HepG2 (cell line): ENCODE measurements around the gene FAHD1. TPM values are rescaled to one million over a fixed set of nuclear protein-coding genes. Genes with fewer than 3 reads are reported as not detected.

Source experiments
- EEA1 ChIP-seq: sonication (generic); formaldehyde crosslinking; IDR thresholded peaks from 2 replicates; pipeline ENCODE4 v1.5.1; 2020; ENCODE audit warnings: mild to moderate bottlenecking, missing genetic modification reagents, borderline replicate concordance
- GABPB1 ChIP-seq: IDR thresholded peaks from 2 replicates; pipeline ENCODE4 v1.6.1; 2016; ENCODE audit warnings: mild to moderate bottlenecking, missing genetic modification reagents, moderate library complexity, missing compliant biosample characterization
- HDAC2 ChIP-seq: sonication (generic); formaldehyde crosslinking; IDR thresholded peaks from 2 replicates; pipeline ENCODE4 v1.4.0; 2020; ENCODE audit warnings: missing genetic modification reagents
- HMGXB4 ChIP-seq, 2 experiments: sonication (generic) in 1 of 2; formaldehyde crosslinking in 1 of 2; IDR thresholded peaks; 2 replicates each; pipeline versions ENCODE4 v1.4.0 to v1.6.1; 2018 to 2020; ENCODE audit warnings: missing genetic modification reagents in 2 of 2, borderline replicate concordance in 1 of 2, low read depth in 1 of 2, mild to moderate bottlenecking in 1 of 2, missing biosample characterization in 1 of 2
- KLF9 ChIP-seq: IDR thresholded peaks from 2 replicates; pipeline ENCODE4 v1.6.1; 2016; ENCODE audit warnings: low read depth
- MIER3 ChIP-seq: IDR thresholded peaks from 2 replicates; pipeline ENCODE4 v1.6.1; 2016; ENCODE audit warnings: missing compliant biosample characterization, borderline replicate concordance
- PHF8 ChIP-seq: sonication (generic); formaldehyde crosslinking; IDR thresholded peaks from 2 replicates; pipeline ENCODE4 v1.5.0; 2020; ENCODE audit warnings: missing genetic modification reagents
- SAP130 ChIP-seq: IDR thresholded peaks from 2 replicates; pipeline ENCODE4 v1.6.1; 2016; ENCODE audit warnings: low read depth
- SMC3 ChIP-seq: IDR thresholded peaks from 2 replicates; pipeline ENCODE4 v1.6.1; 2011; ENCODE audit warnings: low read length, improper control_type of control experiment
- TARDBP ChIP-seq: sonication (generic); formaldehyde crosslinking; IDR thresholded peaks from 2 replicates; pipeline ENCODE4 v1.8.0; 2022; ENCODE audit warnings: mild to moderate bottlenecking, missing genetic modification reagents
- ZNF121 ChIP-seq: sonication (generic); formaldehyde crosslinking; IDR thresholded peaks from 2 replicates; pipeline ENCODE4 v1.5.0; 2020; ENCODE audit warnings: mild to moderate bottlenecking, missing genetic modification reagents
- ZNF770 ChIP-seq: sonication (generic); formaldehyde crosslinking; IDR thresholded peaks from 2 replicates; pipeline ENCODE4 v1.5.0; 2020; ENCODE audit warnings: mild to moderate bottlenecking, missing genetic modification reagents
- ZNF788 ChIP-seq: sonication (generic); formaldehyde crosslinking; IDR thresholded peaks from 2 replicates; pipeline ENCODE4 v1.5.0; 2020; ENCODE audit warnings: mild to moderate bottlenecking, missing genetic modification reagents, borderline replicate concordance
- polyA plus RNA-seq, 8 experiments: library from polyadenylated mRNA; depleted of rRNA in 3 of 8; stranded (reverse) in 7 of 8; unstranded in 1 of 8; fragments of >200 nt; fragmentation: Illumina TruSeq in 4 of 8; extraction: Trizol in 4 of 8; gene quantifications; 2 replicates each; pipeline versions ENCODE4 v1.2.1 to v1.2.3, GENCODE V29; 2011 to 2016; ENCODE audit warnings: low read depth in 4 of 8, missing spikeins in 1 of 8, mixed read lengths in 1 of 8; ENCODE audit not compliant: insufficient read depth in 1 of 8
- total RNA-seq, 5 experiments: library from RNA; depleted of rRNA; stranded (reverse); fragments of >200 nt; fragmentation: Illumina TruSeq; extraction: Trizol; gene quantifications; 2 replicates each; pipeline ENCODE4 v1.2.3, GENCODE V29; 2016; ENCODE audit warnings: low read depth in 1 of 5
- TF ChIP-seq, protein P1 (sequence below): IDR thresholded peaks from 2 replicates; pipeline ENCODE4 v1.6.1; 2016; ENCODE audit warnings: low read depth, borderline replicate concordance
- TF ChIP-seq, protein P2 (sequence below): sonication (generic); formaldehyde crosslinking; IDR thresholded peaks from 2 replicates; pipeline ENCODE4 v1.4.0; 2020; ENCODE audit warnings: missing genetic modification reagents
- TF ChIP-seq, protein P3 (sequence below): sonication (generic); formaldehyde crosslinking; IDR thresholded peaks from 2 replicates; pipeline ENCODE4 v1.5.0; 2020; ENCODE audit warnings: mild to moderate bottlenecking, missing genetic modification reagents, borderline replicate concordance

The FAHD1 gene
- total and polyA plus RNA-seq, 2 of the 13 experiments (the other 11 are each of a cell fraction or from before 2014, with no cell fraction given) = 39.0 to 45.3 TPM

- TF ChIP-seq, protein P1, sequence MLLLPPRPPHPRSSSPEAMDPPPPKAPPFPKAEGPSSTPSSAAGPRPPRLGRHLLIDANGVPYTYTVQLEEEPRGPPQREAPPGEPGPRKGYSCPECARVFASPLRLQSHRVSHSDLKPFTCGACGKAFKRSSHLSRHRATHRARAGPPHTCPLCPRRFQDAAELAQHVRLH (CRISPR knock-in tag) = no peak
- TF ChIP-seq ZNF788 (CRISPR knock-in tag) = no peak; the same call in 1 of the 2 replicates
- TF ChIP-seq ZNF770 (CRISPR knock-in tag) = peak; percentile 49; the same call in 1 of the 2 replicates
- TF ChIP-seq HMGXB4 (CRISPR knock-in tag; IDR thresholded peaks at IDR 0.05; ENCODE audit: borderline replicate concordance in 1 of 2, low read depth in 1 of 2) = peak in 1 of 2 experiments; percentile 74; a peak in 1 of 4 replicates
- TF ChIP-seq, protein P2, sequence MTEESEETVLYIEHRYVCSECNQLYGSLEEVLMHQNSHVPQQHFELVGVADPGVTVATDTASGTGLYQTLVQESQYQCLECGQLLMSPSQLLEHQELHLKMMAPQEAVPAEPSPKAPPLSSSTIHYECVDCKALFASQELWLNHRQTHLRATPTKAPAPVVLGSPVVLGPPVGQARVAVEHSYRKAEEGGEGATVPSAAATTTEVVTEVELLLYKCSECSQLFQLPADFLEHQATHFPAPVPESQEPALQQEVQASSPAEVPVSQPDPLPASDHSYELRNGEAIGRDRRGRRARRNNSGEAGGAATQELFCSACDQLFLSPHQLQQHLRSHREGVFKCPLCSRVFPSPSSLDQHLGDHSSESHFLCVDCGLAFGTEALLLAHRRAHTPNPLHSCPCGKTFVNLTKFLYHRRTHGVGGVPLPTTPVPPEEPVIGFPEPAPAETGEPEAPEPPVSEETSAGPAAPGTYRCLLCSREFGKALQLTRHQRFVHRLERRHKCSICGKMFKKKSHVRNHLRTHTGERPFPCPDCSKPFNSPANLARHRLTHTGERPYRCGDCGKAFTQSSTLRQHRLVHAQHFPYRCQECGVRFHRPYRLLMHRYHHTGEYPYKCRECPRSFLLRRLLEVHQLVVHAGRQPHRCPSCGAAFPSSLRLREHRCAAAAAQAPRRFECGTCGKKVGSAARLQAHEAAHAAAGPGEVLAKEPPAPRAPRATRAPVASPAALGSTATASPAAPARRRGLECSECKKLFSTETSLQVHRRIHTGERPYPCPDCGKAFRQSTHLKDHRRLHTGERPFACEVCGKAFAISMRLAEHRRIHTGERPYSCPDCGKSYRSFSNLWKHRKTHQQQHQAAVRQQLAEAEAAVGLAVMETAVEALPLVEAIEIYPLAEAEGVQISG (CRISPR knock-in tag) = 0 out of 2 replicates have a peak, but pooled peaks have one; percentile 19
- no peak for TF ChIP-seq EEA1 (CRISPR knock-in tag)
- 0 out of 2 replicates have a peak, but pooled peaks have one; percentile 21 for TF ChIP-seq TARDBP (CRISPR knock-in tag)
- TF ChIP-seq ZNF121 (CRISPR knock-in tag) = no peak
- no peak for TF ChIP-seq PHF8 (CRISPR knock-in tag)
- TF ChIP-seq MIER3 (CRISPR knock-in tag) = 0 out of 2 replicates have a peak, but pooled peaks have one; percentile 36
- peak; percentile 80 for TF ChIP-seq SAP130 (CRISPR knock-in tag)
- peak; percentile 28; the same call in 1 of the 2 replicates for TF ChIP-seq HDAC2
- peak; percentile 36 for TF ChIP-seq SMC3
- 0 out of 2 replicates have a peak, but pooled peaks have one; percentile 27 for TF ChIP-seq GABPB1
- no peak for TF ChIP-seq KLF9 (CRISPR knock-in tag)
- TF ChIP-seq, protein P3, sequence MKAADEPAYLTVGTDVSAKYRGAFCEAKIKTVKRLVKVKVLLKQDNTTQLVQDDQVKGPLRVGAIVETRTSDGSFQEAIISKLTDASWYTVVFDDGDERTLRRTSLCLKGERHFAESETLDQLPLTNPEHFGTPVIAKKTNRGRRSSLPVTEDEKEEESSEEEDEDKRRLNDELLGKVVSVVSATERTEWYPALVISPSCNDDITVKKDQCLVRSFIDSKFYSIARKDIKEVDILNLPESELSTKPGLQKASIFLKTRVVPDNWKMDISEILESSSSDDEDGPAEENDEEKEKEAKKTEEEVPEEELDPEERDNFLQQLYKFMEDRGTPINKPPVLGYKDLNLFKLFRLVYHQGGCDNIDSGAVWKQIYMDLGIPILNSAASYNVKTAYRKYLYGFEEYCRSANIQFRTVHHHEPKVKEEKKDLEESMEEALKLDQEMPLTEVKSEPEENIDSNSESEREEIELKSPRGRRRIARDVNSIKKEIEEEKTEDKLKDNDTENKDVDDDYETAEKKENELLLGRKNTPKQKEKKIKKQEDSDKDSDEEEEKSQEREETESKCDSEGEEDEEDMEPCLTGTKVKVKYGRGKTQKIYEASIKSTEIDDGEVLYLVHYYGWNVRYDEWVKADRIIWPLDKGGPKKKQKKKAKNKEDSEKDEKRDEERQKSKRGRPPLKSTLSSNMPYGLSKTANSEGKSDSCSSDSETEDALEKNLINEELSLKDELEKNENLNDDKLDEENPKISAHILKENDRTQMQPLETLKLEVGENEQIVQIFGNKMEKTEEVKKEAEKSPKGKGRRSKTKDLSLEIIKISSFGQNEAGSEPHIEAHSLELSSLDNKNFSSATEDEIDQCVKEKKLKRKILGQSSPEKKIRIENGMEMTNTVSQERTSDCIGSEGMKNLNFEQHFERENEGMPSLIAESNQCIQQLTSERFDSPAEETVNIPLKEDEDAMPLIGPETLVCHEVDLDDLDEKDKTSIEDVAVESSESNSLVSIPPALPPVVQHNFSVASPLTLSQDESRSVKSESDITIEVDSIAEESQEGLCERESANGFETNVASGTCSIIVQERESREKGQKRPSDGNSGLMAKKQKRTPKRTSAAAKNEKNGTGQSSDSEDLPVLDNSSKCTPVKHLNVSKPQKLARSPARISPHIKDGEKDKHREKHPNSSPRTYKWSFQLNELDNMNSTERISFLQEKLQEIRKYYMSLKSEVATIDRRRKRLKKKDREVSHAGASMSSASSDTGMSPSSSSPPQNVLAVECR (CRISPR knock-in tag) = peak; percentile 60; the same call in 1 of the 2 replicates
Measured at GRCh38 chr16:1823821-1824220, 3.2 kb upstream of the FAHD1 start (continued).
